Upper lobe of left lung (tissue), 4 donors: ENCODE results near the gene KBTBD4.

Experiments used
- CTCF ChIP-seq, 6 experiments: fragments of 450-650 bp in 4 of 6; fragments of 200-600 bp in 2 of 6; sonication (generic) in 2 of 6; IDR thresholded peaks; one replicate each; pipeline ENCODE4 v1.5.1; 2016 to 2019; ENCODE audit warnings: antibody characterized with exemption in 6 of 6
- EP300 ChIP-seq, 4 donors: sonication (generic); formaldehyde crosslinking; IDR thresholded peaks; one replicate each; pipeline ENCODE4 v1.5.1; 2017; ENCODE audit warnings: antibody characterized with exemption in 4 of 4, control low read depth in 2 of 4
- POLR2AphosphoS5 ChIP-seq, 2 donors: sonication (generic); formaldehyde crosslinking; IDR thresholded peaks; one replicate each; pipeline ENCODE4 v1.5.1; 2017; ENCODE audit warnings: antibody characterized with exemption in 2 of 2

- TF ChIP-seq CTCF (IDR thresholded peaks at IDR 0.05) (no peak), EP300 (IDR thresholded peaks at IDR 0.05) (no peak), POLR2AphosphoS5 (IDR thresholded peaks at IDR 0.05) (no peak)
Observed at GRCh38 chr11:47553406-47553743, 25.4 kb downstream of the KBTBD4 start.
